K562 (cell line): Measurements from ENCODE around the gene GJB4. TPM values are rescaled to one million over a fixed set of nuclear protein-coding genes. Genes with fewer than 3 reads are reported as not detected.

Experiments
- MAX ChIP-seq: sonication (generic); formaldehyde crosslinking; IDR thresholded peaks from 2 replicates; pipeline ENCODE4 v1.9.0; 2022; ENCODE audit warnings: mild to moderate bottlenecking, missing genetic modification reagents
- TEAD2 ChIP-seq: fragments of 450-650 bp; IDR thresholded peaks from 2 replicates; pipeline ENCODE4 v1.6.1; 2016; ENCODE audit warnings: missing genetic modification characterization, control low read depth, missing compliant biosample characterization
- ZBTB34 ChIP-seq: fragments of 250-450 bp; sonication (Bioruptor Pico); IDR thresholded peaks from 2 replicates; pipeline ENCODE4 v1.8.0; 2021; ENCODE audit warnings: mild to moderate bottlenecking, moderate library complexity
- ZNF436 ChIP-seq: fragments of 250-450, 450-650 bp; sonication (Bioruptor Pico); formaldehyde crosslinking; IDR thresholded peaks from 2 replicates; pipeline ENCODE4 v1.7.0; 2020; ENCODE audit warnings: mild to moderate bottlenecking
- polyA plus RNA-seq, 8 experiments: library from polyadenylated mRNA; depleted of rRNA in 4 of 8; stranded (reverse) in 5 of 8; unstranded in 3 of 8; fragments of >200 nt; fragmentation: Nextera tagmentation in 2 of 8; fragmentation: Illumina TruSeq in 1 of 8; extraction: Ambion mirVana in 2 of 8; extraction: Trizol in 1 of 8; gene quantifications; 2 replicates each; pipeline versions ENCODE4 v1.2.1 to v1.2.3, GENCODE V29; 2011 to 2014; ENCODE audit warnings: inconsistent platforms in 1 of 8, missing spikeins in 1 of 8
- total RNA-seq, 7 experiments: library from RNA; depleted of rRNA in 6 of 7; stranded (reverse); fragments of >200 nt in 6 of 7; fragmentation: Illumina TruSeq in 2 of 7; extraction: Trizol in 2 of 7; gene quantifications; 2 replicates each; pipeline versions ENCODE4 v1.2.1 to v1.2.3, GENCODE V29; 2011 to 2021; ENCODE audit warnings: low replicate concordance in 1 of 7
- TF ChIP-seq, protein P1 (sequence below): fragments of 450-650 bp; IDR thresholded peaks from 2 replicates; pipeline ENCODE4 v1.6.1; 2016; ENCODE audit warnings: mild to moderate bottlenecking, moderate library complexity
- TF ChIP-seq, protein P2 (sequence below): sonication (generic); formaldehyde crosslinking; IDR thresholded peaks from 2 replicates; pipeline ENCODE4 v1.8.0; 2022; ENCODE audit warnings: mild to moderate bottlenecking, missing genetic modification reagents, borderline replicate concordance

Gene GJB4
- total and polyA plus RNA-seq, 9 of the 15 experiments (the other 6 are each of a cell fraction or from before 2014, with no cell fraction given): 0.03 TPM; not detected in 8

GRCh38 chr1:34781844-34782391, 22.4 kb downstream of the GJB4 start (continued):
- TF ChIP-seq, protein P1, sequence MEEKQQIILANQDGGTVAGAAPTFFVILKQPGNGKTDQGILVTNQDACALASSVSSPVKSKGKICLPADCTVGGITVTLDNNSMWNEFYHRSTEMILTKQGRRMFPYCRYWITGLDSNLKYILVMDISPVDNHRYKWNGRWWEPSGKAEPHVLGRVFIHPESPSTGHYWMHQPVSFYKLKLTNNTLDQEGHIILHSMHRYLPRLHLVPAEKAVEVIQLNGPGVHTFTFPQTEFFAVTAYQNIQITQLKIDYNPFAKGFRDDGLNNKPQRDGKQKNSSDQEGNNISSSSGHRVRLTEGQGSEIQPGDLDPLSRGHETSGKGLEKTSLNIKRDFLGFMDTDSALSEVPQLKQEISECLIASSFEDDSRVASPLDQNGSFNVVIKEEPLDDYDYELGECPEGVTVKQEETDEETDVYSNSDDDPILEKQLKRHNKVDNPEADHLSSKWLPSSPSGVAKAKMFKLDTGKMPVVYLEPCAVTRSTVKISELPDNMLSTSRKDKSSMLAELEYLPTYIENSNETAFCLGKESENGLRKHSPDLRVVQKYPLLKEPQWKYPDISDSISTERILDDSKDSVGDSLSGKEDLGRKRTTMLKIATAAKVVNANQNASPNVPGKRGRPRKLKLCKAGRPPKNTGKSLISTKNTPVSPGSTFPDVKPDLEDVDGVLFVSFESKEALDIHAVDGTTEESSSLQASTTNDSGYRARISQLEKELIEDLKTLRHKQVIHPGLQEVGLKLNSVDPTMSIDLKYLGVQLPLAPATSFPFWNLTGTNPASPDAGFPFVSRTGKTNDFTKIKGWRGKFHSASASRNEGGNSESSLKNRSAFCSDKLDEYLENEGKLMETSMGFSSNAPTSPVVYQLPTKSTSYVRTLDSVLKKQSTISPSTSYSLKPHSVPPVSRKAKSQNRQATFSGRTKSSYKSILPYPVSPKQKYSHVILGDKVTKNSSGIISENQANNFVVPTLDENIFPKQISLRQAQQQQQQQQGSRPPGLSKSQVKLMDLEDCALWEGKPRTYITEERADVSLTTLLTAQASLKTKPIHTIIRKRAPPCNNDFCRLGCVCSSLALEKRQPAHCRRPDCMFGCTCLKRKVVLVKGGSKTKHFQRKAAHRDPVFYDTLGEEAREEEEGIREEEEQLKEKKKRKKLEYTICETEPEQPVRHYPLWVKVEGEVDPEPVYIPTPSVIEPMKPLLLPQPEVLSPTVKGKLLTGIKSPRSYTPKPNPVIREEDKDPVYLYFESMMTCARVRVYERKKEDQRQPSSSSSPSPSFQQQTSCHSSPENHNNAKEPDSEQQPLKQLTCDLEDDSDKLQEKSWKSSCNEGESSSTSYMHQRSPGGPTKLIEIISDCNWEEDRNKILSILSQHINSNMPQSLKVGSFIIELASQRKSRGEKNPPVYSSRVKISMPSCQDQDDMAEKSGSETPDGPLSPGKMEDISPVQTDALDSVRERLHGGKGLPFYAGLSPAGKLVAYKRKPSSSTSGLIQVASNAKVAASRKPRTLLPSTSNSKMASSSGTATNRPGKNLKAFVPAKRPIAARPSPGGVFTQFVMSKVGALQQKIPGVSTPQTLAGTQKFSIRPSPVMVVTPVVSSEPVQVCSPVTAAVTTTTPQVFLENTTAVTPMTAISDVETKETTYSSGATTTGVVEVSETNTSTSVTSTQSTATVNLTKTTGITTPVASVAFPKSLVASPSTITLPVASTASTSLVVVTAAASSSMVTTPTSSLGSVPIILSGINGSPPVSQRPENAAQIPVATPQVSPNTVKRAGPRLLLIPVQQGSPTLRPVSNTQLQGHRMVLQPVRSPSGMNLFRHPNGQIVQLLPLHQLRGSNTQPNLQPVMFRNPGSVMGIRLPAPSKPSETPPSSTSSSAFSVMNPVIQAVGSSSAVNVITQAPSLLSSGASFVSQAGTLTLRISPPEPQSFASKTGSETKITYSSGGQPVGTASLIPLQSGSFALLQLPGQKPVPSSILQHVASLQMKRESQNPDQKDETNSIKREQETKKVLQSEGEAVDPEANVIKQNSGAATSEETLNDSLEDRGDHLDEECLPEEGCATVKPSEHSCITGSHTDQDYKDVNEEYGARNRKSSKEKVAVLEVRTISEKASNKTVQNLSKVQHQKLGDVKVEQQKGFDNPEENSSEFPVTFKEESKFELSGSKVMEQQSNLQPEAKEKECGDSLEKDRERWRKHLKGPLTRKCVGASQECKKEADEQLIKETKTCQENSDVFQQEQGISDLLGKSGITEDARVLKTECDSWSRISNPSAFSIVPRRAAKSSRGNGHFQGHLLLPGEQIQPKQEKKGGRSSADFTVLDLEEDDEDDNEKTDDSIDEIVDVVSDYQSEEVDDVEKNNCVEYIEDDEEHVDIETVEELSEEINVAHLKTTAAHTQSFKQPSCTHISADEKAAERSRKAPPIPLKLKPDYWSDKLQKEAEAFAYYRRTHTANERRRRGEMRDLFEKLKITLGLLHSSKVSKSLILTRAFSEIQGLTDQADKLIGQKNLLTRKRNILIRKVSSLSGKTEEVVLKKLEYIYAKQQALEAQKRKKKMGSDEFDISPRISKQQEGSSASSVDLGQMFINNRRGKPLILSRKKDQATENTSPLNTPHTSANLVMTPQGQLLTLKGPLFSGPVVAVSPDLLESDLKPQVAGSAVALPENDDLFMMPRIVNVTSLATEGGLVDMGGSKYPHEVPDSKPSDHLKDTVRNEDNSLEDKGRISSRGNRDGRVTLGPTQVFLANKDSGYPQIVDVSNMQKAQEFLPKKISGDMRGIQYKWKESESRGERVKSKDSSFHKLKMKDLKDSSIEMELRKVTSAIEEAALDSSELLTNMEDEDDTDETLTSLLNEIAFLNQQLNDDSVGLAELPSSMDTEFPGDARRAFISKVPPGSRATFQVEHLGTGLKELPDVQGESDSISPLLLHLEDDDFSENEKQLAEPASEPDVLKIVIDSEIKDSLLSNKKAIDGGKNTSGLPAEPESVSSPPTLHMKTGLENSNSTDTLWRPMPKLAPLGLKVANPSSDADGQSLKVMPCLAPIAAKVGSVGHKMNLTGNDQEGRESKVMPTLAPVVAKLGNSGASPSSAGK: no peak
- TF ChIP-seq TEAD2 (tag) (no peak), ZBTB34 (CRISPR knock-in tag) (no peak), ZNF436 (no peak), MAX (CRISPR knock-in tag) (no peak)
- TF ChIP-seq, protein P2, sequence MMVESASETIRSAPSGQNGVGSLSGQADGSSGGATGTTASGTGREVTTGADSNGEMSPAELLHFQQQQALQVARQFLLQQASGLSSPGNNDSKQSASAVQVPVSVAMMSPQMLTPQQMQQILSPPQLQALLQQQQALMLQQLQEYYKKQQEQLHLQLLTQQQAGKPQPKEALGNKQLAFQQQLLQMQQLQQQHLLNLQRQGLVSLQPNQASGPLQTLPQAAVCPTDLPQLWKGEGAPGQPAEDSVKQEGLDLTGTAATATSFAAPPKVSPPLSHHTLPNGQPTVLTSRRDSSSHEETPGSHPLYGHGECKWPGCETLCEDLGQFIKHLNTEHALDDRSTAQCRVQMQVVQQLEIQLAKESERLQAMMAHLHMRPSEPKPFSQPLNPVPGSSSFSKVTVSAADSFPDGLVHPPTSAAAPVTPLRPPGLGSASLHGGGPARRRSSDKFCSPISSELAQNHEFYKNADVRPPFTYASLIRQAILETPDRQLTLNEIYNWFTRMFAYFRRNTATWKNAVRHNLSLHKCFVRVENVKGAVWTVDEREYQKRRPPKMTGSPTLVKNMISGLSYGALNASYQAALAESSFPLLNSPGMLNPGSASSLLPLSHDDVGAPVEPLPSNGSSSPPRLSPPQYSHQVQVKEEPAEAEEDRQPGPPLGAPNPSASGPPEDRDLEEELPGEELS (CRISPR knock-in tag): no peak
